Prostate gland (tissue), 2 donors: ENCODE measurements around the gene CEBPG. TPM values are rescaled to one million over a fixed set of nuclear protein-coding genes. Genes with fewer than 3 reads are reported as not detected.

Experiments
- DNase-seq: peaks from one replicate; pipeline ENCODE4 v3.0.0-alpha.2; 2019; ENCODE audit warnings: low spot score
- H3K27ac ChIP-seq, 2 donors: fragments of 200-600 bp; sonication (generic); 2 replicates each; pipeline ENCODE4 v1.5.1; 2017 to 2019
- H3K27me3 ChIP-seq: fragments of 200-600 bp; sonication (generic); replicated peaks from 2 replicates; pipeline ENCODE4 v1.5.1; 2019; ENCODE audit not compliant: insufficient read depth
- H3K36me3 ChIP-seq, 2 donors: fragments of 200-600 bp; sonication (generic); 1 replicate in 1 of 2; 2 replicates in 1 of 2; pipeline versions ENCODE4 v1.5.1 to v1.8.1; 2017 to 2019
- H3K4me1 ChIP-seq: fragments of 200-600 bp; sonication (generic); replicated peaks from 2 replicates; pipeline ENCODE4 v1.5.1; 2019
- H3K4me3 ChIP-seq, 2 donors: fragments of 200-600 bp; sonication (generic); 2 replicates each; pipeline ENCODE4 v1.5.1; 2017 to 2019
- H3K9me3 ChIP-seq: fragments of 200-600 bp; sonication (generic); 2 replicates; pipeline ENCODE4 v1.5.1; 2017
- POLR2A ChIP-seq: fragments of 450-650 bp; IDR thresholded peaks from one replicate; pipeline ENCODE4 v1.6.1; 2016; ENCODE audit warnings: antibody characterized with exemption, mild to moderate bottlenecking
- POLR2AphosphoS5 ChIP-seq: sonication (generic); formaldehyde crosslinking; IDR thresholded peaks from one replicate; pipeline ENCODE4 v1.6.1; 2017; ENCODE audit warnings: antibody characterized with exemption
- WGBS: methylation state at CpG from one replicate; pipeline ENCODE4 v1.1.5; 2018; 5-methylcytosine and 5-hydroxymethylcytosine counted together
- intact Hi-C: fragments of 100-400 bp; cut with DNase I; formaldehyde crosslinking; loops from one replicate; pipeline ENCODE4 v1.14.2; 2022
- total RNA-seq, 2 donors: library from RNA; depleted of rRNA; stranded (reverse); fragments of >200 nt; gene quantifications; one replicate each; pipeline ENCODE4 v1.1.0, GENCODE V29; 2016
- TF ChIP-seq, protein P1 (sequence below), 4 experiments: fragments of 200-600 bp in 2 of 4; fragments of 450-650 bp in 2 of 4; sonication (generic) in 2 of 4; IDR thresholded peaks; 1 replicate in 3 of 4; 2 replicates in 1 of 4; pipeline ENCODE4 v1.5.1; 2016 to 2019; ENCODE audit warnings: antibody characterized with exemption in 4 of 4, mild to moderate bottlenecking in 2 of 4, moderate library complexity in 2 of 4

CEBPG gene
- total RNA-seq, 2 donors from 2014 or later, result 15.7 to 19.7 TPM

DNA sequence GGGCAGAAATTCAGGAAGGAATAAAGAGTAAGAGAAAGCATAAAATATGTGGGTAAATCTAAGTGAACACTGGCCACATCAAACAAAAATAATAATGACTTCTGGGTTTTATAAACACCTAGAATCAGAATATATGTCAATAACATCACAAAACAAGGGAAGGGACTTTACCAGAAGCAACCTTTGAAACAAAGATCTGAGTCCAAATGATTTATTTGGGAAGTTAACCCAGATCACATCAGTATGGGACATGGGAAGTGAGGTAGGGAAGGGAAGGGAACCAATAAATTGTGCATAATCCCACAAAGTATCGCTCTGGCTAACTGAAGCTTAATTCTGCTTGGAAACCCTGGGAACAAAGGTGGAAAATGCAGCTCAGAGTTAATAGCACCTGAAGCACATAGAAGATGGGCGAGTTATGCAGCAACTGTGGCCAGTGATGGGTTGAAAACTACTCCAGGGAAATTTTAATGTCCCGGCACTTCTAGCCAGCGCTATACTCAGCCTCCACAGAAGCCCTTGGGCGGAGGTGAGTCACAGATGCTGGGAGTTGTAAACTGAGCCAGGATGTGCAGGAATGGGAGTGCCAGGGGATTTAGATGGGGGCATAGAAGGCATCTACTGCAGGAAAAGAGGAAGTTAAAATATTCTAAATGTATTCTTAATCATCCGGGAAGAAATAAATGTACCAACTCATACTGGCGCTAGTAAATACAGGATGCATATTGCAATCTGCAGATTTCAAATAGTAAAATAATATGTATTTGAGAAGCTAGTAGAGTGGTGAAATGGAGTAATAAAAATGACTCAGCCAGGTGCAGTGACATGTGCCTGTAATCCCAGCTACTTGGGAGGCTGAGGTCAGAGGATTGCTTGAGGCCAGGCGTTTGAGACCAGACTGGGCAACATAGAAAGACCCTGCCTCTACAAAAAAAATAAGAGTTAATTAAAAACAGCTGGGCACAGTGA lies 34.2 kb upstream of the CEBPG start:
- Histone ChIP-seq H3K4me3 (no peak overlapping the region), H3K27me3 (no peaks in the 10 kb centered on the region), H3K4me1 (no peaks in the 10 kb centered on the region), H3K9me3 (no peaks in the 10 kb centered on the region), H3K27ac (no peak overlapping the region), H3K36me3 (no peaks in the 10 kb centered on the region)
- no peak for DNase-seq
- TF ChIP-seq POLR2A (no peak), POLR2AphosphoS5 (no peak)
- TF ChIP-seq, protein P1, sequence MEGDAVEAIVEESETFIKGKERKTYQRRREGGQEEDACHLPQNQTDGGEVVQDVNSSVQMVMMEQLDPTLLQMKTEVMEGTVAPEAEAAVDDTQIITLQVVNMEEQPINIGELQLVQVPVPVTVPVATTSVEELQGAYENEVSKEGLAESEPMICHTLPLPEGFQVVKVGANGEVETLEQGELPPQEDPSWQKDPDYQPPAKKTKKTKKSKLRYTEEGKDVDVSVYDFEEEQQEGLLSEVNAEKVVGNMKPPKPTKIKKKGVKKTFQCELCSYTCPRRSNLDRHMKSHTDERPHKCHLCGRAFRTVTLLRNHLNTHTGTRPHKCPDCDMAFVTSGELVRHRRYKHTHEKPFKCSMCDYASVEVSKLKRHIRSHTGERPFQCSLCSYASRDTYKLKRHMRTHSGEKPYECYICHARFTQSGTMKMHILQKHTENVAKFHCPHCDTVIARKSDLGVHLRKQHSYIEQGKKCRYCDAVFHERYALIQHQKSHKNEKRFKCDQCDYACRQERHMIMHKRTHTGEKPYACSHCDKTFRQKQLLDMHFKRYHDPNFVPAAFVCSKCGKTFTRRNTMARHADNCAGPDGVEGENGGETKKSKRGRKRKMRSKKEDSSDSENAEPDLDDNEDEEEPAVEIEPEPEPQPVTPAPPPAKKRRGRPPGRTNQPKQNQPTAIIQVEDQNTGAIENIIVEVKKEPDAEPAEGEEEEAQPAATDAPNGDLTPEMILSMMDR (IDR thresholded peaks at IDR 0.05), result no peak
- intact Hi-C loops, result no loop called here
- WGBS, result 78% methylated on average over 8 of the region's 8 CpGs

DNA sequence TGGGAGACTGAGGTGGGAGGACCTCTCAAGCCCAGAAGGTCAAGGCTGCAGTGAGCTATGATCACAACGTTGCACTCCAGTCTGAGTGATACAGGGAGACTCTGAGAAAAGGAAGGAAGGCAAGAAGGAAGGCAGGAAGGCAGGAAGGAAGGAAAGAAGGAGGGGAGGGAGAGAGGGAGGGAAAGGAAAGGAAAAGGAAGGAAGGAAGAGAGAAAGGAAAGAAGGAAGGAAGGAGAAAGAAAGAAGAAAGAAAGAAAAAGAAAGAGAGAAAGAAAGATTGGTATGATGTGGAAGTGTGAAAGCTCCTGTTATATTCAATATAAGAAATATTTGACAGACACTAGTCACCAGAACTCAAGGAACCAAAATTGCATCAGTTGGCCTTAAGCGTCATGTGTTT lies 32.5 kb upstream of the CEBPG start:
- DNase-seq, result no peak
- TF ChIP-seq POLR2A (no peak), POLR2AphosphoS5 (no peak)
- TF ChIP-seq, protein P1 (IDR thresholded peaks at IDR 0.05), result no peak
- no peaks in the 10 kb centered on the region for H3K36me3 ChIP-seq
- H3K4me3 ChIP-seq, result no peak overlapping the region
- 75% methylated on average over 2 of the region's 2 CpGs for WGBS
- H3K9me3 ChIP-seq, result no peaks in the 10 kb centered on the region
- H3K4me1 ChIP-seq, result no peaks in the 10 kb centered on the region
- H3K27ac ChIP-seq, result no peak overlapping the region
- intact Hi-C loops, result no loop called here
- no peaks in the 10 kb centered on the region for H3K27me3 ChIP-seq

DNA sequence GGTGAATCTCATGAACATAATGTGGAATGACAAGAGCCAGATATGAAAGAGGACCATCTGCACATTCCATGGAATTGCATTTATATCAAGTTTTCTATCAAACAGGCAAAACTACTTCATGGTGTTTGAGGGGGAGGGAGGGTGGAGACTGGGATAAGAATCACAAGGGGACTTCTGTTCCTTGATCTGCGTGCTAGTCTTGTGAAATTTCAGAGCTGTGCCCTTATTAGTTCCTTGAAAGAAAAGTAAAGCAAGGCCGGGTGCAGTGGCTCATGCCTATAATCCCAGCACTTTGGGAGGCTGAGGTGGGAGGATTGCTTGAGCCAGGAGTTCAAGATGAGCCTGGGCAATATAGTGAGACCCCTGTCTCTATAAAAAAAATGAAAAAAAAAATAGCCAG lies 30.2 kb upstream of the CEBPG start:
- H3K4me1 ChIP-seq, result no peaks in the 10 kb centered on the region
- TF ChIP-seq POLR2A (no peak), POLR2AphosphoS5 (no peak)
- TF ChIP-seq, protein P1 (IDR thresholded peaks at IDR 0.05), result no peak
- no peaks in the 10 kb centered on the region for H3K9me3 ChIP-seq
- H3K27ac ChIP-seq, result no peak overlapping the region
- 80% methylated on average over 2 of the region's 2 CpGs for WGBS
- no peaks in the 10 kb centered on the region for H3K36me3 ChIP-seq
- no peak for DNase-seq
- intact Hi-C loops, result no loop called here
- no peaks in the 10 kb centered on the region for H3K27me3 ChIP-seq
- H3K4me3 ChIP-seq, result no peak overlapping the region

DNA sequence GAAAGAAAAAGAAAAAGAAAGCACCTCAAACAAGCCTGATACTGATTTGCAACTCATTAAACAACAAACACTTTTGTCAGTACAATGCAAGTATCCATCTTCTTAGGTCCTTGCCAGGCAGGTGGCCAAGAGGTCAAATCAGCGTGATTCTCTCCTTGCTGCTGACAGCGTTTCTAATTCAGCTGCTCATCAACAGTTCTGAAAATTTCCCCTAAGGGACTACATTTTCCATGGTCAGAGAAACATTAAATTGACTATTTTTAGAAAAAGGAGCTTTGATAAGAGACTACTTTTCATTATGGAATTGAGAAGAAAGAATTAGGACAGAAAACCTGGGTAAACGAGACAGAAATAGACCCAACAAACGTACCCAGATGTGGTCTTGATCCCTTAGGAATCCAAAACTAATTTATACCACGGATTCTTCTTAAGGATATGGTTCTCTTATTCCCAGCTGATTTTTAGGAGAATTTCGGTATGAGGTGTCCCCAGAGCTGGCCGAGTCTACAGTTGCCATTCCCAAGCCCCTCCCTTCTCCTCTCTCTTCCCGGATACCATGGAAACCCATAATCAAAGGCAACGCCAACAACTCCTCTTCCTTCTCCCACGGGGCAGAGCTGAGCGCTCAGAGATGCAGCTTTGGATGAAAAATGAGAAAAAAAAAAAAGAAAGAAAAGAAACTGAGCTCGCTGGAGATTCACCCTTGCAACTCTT lies 29.5 kb upstream of the CEBPG start:
- 26% methylated on average over 12 of the region's 12 CpGs for WGBS
- Histone ChIP-seq H3K9me3 (no peaks in the 10 kb centered on the region), H3K27me3 (no peaks in the 10 kb centered on the region), H3K36me3 (no peaks in the 10 kb centered on the region), H3K4me1 (no peaks in the 10 kb centered on the region), H3K27ac (no peak overlapping the region), H3K4me3 (no peak overlapping the region)
- TF ChIP-seq POLR2AphosphoS5 (no peak), POLR2A (no peak)
- TF ChIP-seq, protein P1 (IDR thresholded peaks at IDR 0.05), result no peak
- intact Hi-C loops, result no loop called here
- DNase-seq, result no peak
